Neural progenitor cell (in vitro differentiated cells): Measurements from ENCODE around the gene VANGL2.

Experiments
- CTCF ChIP-seq: fragments of 200-600 bp; sonication (generic); IDR thresholded peaks from 2 replicates; pipeline ENCODE4 v1.5.1; 2017; ENCODE audit warnings: antibody characterized with exemption, mild to moderate bottlenecking
- EZH2 ChIP-seq: fragments of 200-600 bp; sonication (generic); IDR thresholded peaks from 2 replicates; pipeline ENCODE4 v1.6.1; 2017; ENCODE audit warnings: antibody characterized with exemption, mild to moderate bottlenecking, moderate library complexity

- no peak for TF ChIP-seq CTCF
- TF ChIP-seq EZH2, result no peak
These were observed 35.0 kb upstream of the VANGL2 start for GRCh38 chr1:160365325-160365724.
